Mesenteric fat pad (tissue), 1 donor: Measurements from ENCODE around the gene RAB30. TPM values are rescaled to one million over a fixed set of nuclear protein-coding genes. Genes with fewer than 3 reads are reported as not detected.
"Not testable (repeated sequence)": the region's sequence is repeated elsewhere in the genome, so short reads cannot be mapped to it uniquely, and the experiment has no call there.

Experiments used
- DNase-seq: peaks from one replicate; pipeline ENCODE4 v3.0.0-alpha.2; 2020; ENCODE audit warnings: low spot score
- total RNA-seq: library from RNA; stranded (reverse); fragmentation: NEBNext Ultra II Directional; extraction: Animal tissue kit (Norgen Biotek cat#: 25700); gene quantifications from one replicate; pipeline ENCODE4 v1.2.1, GENCODE V29; 2021
- donor health status: DM: yes; HTN: yes; CAD: no.

Gene RAB30
- total RNA-seq, 1 donor from 2014 or later: 33.9 TPM

- not testable (repeated sequence) for DNase-seq
Measured at GRCh38 chr11:82950502-82950901, 121.2 kb downstream of the RAB30 start.

- DNase-seq: no peak
Measured at GRCh38 chr11:82949352-82949751, 122.3 kb downstream of the RAB30 start.

- no peak for DNase-seq
Measured at GRCh38 chr11:82945682-82946081, 126.0 kb downstream of the RAB30 start.

GRCh38 chr11:82945041-82945440 lies 126.7 kb downstream of the RAB30 start:
- not testable (repeated sequence) for DNase-seq

- DNase-seq: no peak
Measured at GRCh38 chr11:82944198-82944597, 127.5 kb downstream of the RAB30 start.

- not testable (repeated sequence) for DNase-seq
Measured at GRCh38 chr11:82943430-82943829, 128.3 kb downstream of the RAB30 start.

- no peak for DNase-seq
Measured at GRCh38 chr11:82942376-82942775, 129.3 kb downstream of the RAB30 start.

- DNase-seq: no peak
Measured at GRCh38 chr11:82939456-82939855, 132.2 kb downstream of the RAB30 start.

GRCh38 chr11:82937554-82937953 lies 134.1 kb downstream of the RAB30 start:
- no peak for DNase-seq

- no peak for DNase-seq
Measured at GRCh38 chr11:82936261-82936660, 135.4 kb downstream of the RAB30 start.

GRCh38 chr11:82932564-82932963 lies 139.1 kb downstream of the RAB30 start:
- no peak for DNase-seq

GRCh38 chr11:82930734-82931133 lies 141.0 kb downstream of the RAB30 start:
- no peak for DNase-seq

- no peak for DNase-seq
Measured at GRCh38 chr11:82930229-82930628, 141.5 kb downstream of the RAB30 start.

- no peak for DNase-seq
Measured at GRCh38 chr11:82929121-82929520, 142.6 kb downstream of the RAB30 start.

- DNase-seq: no peak
Measured at GRCh38 chr11:82927264-82927880, 144.3 kb downstream of the RAB30 start.

- DNase-seq: no peak
Measured at GRCh38 chr11:82924522-82925224, 147.0 kb downstream of the RAB30 start.

Other genes with a start within 250 kb of the RAB30 start
- 71.4 TPM for gene PRCP, start 171.5 kb downstream of the RAB30 start, total RNA-seq
- 1.7 TPM for gene DDIAS, start 170.2 kb downstream of the RAB30 start, total RNA-seq
- gene PCF11, start 85.2 kb upstream of the RAB30 start, total RNA-seq: 51.7 TPM
- gene ANKRD42, start 121.8 kb upstream of the RAB30 start, total RNA-seq: 9.2 TPM
- gene CCDC90B, start 214.5 kb upstream of the RAB30 start, total RNA-seq: 30.3 TPM